ENCODE data around the gene TEKTIP1.

Gene TEKTIP1

DNA sequence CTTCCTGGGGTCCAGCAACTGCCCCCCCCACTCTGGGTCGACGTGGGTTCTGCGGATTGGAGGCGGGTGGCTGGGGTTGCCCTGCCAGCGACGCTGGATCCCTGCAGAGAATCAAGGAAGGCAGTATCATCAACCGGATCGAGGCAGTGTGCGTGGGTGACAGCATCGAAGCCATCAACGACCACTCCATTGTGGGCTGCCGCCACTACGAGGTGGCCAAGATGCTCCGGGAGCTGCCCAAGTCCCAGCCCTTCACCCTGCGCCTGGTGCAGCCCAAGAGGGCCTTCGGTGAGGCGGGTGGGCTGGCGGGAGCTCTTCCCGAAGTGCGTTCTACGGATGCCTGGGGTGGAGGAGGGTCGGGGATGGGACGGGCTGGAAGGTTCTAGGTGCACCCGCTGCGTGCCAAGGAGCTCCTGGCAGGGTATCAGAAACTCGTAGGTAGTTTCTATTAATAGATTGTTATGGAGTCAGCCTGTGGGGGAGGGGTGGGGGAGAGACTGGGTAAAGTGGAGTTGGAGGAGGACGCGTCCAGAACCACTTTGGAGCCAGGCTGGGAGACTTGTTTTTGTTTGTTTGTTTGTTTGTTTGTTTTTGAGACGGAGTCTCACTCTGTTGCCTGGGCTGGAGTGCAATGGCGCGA, 47.9 kb downstream of the TEKTIP1 start:
- no peak for DNase-seq

DNA sequence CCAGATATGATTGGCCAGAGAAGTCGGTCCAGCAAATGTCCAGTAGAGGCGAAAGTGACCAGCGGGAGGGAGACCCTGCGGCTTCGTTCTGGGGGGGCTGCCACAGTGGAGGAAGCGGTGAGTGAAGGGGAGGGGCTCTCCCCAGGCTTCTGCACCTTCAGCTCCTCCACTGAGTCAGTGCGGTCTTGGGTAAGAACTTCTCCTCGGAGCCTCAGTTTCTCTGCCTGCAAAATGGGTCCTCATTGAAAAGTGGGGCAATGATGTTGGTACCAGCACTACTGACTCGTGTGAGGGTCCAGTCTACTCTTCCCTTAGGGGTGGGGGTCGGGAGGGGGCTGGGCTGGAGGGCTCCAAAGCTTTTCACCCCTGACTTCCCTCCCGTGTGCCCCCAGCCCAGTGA, 50.5 kb downstream of the TEKTIP1 start:
- no peak for DNase-seq

DNA sequence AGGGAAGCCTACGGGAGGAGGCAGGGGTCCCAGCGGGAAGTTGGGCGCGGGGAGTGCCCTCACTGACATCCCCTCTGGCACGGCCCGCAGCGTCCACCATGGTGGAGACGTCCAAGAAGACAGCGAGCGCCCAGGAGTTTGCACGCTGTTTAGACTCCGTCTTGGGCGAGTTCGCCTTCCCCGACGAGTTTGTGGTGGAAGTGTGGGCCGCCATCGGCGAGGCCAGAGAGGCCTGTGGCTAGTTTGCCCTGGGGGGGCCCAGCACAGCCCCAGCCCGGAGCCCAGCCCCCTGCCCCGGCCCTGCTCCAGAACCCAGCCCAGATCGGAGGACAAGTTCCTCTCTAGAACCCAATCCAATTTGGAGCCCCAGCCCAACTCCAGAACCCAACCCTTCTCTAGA, 51.0 kb downstream of the TEKTIP1 start:
- no peak for DNase-seq

DNA sequence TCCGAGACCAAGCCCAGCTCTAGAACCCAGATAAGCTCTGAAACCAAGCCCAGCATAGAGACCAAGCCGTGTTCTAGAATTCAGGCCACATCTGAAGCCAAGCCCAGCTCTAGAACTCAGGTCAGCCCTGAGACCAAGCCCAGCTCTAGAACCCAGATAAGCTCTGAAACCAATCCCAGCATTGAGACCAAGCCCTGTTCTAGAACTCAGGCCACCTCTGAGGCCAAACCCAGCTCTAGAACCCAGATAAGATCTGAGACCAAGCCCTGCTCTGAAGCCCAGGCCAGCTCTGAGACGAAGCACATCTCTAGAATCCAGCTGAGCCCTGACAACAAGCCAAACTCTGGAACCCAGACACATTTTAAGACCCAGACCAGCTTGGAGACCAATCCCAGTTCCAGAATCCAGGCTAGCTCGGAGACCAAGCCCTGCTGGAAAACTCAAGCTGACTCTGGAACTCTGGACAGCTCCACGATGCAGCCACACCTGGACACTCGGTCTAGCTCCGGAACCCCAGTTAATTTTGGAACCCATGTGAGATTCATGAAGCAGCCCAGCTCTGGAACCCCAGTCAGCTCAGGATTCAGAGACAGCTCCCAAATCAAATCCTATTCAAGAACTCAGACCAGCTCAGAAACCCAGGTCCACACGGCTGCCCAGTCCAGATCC, 52.2 kb downstream of the TEKTIP1 start:
- DNase-seq = no peak

DNA sequence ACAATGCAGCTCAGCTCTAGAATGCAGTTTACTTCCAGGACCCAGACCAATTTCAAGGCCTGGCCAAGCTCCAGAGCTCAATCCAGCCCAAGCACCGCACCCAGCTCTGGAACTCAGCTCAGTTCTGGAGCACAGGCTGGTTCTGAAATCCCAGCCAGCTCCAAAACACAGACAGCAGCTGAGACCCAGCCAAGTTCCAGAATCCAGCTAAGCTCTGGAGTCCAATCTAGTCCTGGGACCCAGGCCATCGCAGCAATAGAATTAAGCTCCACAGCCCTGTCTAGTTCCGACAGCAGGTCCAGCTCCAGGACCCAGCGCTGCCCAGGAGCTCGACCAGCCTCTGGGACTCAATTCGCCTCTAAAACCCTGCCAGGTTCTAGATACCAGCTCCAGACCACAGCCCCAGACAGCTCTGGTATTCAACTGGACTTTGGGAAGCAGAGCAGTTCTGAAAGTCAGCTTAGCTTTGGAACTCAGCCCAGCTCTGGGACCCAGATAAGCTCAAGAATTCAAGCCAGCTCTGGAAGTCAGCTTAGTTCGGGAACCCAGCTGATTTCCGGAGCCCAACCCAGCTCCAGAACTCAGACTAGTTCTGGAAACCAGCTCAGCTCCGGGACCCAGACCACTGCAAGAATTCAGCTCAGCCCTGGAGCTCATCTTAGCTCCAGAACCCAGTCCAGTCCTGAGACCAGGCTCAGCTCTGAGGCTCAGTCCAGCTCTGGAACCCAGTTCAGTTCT, 53.1 kb downstream of the TEKTIP1 start:
- no peak for DNase-seq

DNA sequence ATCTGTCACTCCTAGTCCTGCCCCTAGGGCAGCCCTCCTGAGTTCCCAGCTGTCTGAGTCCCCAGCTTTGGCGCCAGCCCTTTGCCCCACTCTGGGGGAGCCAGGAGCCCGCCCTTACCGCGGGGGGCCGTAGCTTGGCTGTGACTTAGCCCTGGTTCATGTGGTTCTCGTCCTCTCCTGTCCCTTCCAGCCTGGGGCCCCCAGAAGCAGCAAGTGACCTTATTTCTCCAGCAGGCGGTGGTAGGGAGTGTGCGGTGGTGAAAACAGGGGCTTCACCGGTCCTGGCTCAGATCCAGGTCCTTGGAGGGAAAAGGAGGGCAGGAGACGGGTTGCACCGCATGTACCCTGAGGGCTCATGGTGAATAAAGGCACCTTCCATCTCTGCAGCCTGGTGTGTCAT, 54.2 kb downstream of the TEKTIP1 start:
- DNase-seq = no peak

Data from SHP77 (cell line).